HG03575 (cell line): ENCODE measurements around the gene C16orf89.
A peak's percentile ranks its signal among the peaks of the same experiment; 100 is the strongest.
"Not testable (repeated sequence)": the region's sequence is repeated elsewhere in the genome, so short reads cannot be mapped to it uniquely, and the experiment has no call there.

ENCODE experiments used
- ATAC-seq: cut with Tn5 transposase; IDR thresholded peaks from one replicate; pipeline ENCODE4 v1.9.1; 2021; ENCODE audit not compliant: unreplicated experiment, insufficient number of reproducible peaks, low FRiP score; ENCODE audit errors: extremely low read depth

C16orf89 gene

GRCh38 chr16:5088086-5088790 is 22.5 kb upstream of the C16orf89 start:
- not testable (repeated sequence) for ATAC-seq

- not testable (repeated sequence) for ATAC-seq
Measured at GRCh38 chr16:5085716-5086115, 20.0 kb upstream of the C16orf89 start.

GRCh38 chr16:5084802-5085201 is 19.0 kb upstream of the C16orf89 start:
- not testable (repeated sequence) for ATAC-seq

- ATAC-seq: not testable (repeated sequence)
Measured at GRCh38 chr16:5084099-5084731, 18.5 kb upstream of the C16orf89 start.

GRCh38 chr16:5083646-5084045 is 17.9 kb upstream of the C16orf89 start:
- ATAC-seq: not testable (repeated sequence)

GRCh38 chr16:5080996-5081395 is 15.2 kb upstream of the C16orf89 start:
- ATAC-seq: not testable (repeated sequence)

GRCh38 chr16:5080461-5080860 is 14.7 kb upstream of the C16orf89 start:
- not testable (repeated sequence) for ATAC-seq

- ATAC-seq: no peak
Measured at GRCh38 chr16:5078626-5079025, 12.9 kb upstream of the C16orf89 start.

GRCh38 chr16:5077304-5077703 is 11.5 kb upstream of the C16orf89 start:
- ATAC-seq: no peak

- ATAC-seq: no peak
Measured at GRCh38 chr16:5075637-5076036, 9.9 kb upstream of the C16orf89 start.

- ATAC-seq: not testable (repeated sequence)
Measured at GRCh38 chr16:5073771-5074170, 8.0 kb upstream of the C16orf89 start.

GRCh38 chr16:5073279-5073629 is 7.5 kb upstream of the C16orf89 start:
- ATAC-seq: no peak

GRCh38 chr16:5072334-5073278 is 6.8 kb upstream of the C16orf89 start:
- ATAC-seq: no peak

- ATAC-seq: peak; percentile 41
Measured at GRCh38 chr16:5071681-5072333, 6.1 kb upstream of the C16orf89 start, which contains the start of gene ALG1. Gene ALG1, plus strand, starts transcription at chr16:5071843. Its CDS starts 7 bp downstream, at chr16:5071850.

GRCh38 chr16:5071341-5071680 is 5.6 kb upstream of the C16orf89 start:
- no peak for ATAC-seq

GRCh38 chr16:5070431-5071186 is 4.9 kb upstream of the C16orf89 start:
- no peak for ATAC-seq

GRCh38 chr16:5069854-5070253 is 4.1 kb upstream of the C16orf89 start:
- ATAC-seq: no peak

GRCh38 chr16:5069048-5069447 is 3.3 kb upstream of the C16orf89 start:
- no peak for ATAC-seq
